ENCODE data around the gene SLC25A30. TPM values are rescaled to one million over a fixed set of nuclear protein-coding genes. Genes with fewer than 3 reads are reported as not detected.

The SLC25A30 gene, protein sequence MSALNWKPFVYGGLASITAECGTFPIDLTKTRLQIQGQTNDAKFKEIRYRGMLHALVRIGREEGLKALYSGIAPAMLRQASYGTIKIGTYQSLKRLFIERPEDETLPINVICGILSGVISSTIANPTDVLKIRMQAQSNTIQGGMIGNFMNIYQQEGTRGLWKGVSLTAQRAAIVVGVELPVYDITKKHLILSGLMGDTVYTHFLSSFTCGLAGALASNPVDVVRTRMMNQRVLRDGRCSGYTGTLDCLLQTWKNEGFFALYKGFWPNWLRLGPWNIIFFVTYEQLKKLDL
- total RNA-seq: 10 to 100 TPM; 12.6 to 14.2 TPM

DNA sequence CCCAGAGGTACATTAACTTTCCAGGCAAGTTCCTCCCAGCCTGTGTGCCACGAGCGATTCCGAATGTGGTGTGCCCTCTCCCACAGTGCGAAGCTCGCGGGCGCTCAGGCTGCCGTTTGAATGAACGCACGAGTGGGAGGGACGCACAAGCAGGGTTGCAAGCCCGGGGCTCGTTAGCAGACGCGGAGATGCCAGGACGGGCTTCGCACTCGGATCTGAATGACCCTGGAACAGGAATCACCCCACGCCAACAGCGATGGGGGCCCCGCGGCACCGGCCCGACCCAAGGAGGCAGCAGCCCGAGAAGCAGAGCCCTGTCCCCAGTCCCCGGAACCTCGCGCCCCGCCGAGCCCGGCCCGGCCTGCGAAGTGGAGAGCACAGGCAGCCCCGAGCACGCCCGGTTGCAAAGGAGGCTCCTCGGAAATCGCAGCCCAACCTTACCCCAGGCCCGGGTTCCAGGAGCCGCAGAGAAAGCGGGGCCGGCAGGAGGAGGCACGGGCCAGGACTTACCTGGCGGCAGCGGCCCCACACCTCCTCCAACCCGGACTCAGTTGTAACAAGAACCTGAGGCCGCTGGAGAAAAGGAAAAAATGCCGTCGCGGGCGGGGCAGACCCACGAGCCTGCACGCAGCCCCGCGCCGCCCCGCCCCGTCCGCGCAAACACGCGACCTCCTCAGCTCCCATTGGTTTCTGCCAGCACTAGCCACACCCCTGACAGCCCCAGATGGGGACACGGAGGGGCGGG lies at the start of gene SLC25A30:
Gene SLC25A30, minus strand, starts transcription at position 584 of the 745 bp plus-strand sequence. CDS start 6,948 bp downstream, outside the sequence.
- peak; percentile 97 for DNase-seq (ENCODE audit: low spot score)
- no peaks in the 10 kb centered on the region for H3K9me3 ChIP-seq
- intact Hi-C loops (cut with DNase I): loop anchor here (5.0 kb wide), 1 partner anchor 76 kb away; the partner anchor contains the start of gene TPT1
- WGBS: under 1% methylated on average over 59 of the region's 64 CpGs
- peak within 1 kb of the TSS; percentile 67 to 81 for H3K4me3 ChIP-seq
- H3K27ac ChIP-seq: peak within 1 kb of the TSS; percentile 89 to 90
- peak; percentile 80 for TF ChIP-seq POLR2A (IDR thresholded peaks at IDR 0.05)
- peak; percentile 84 for TF ChIP-seq POLR2AphosphoS5 (IDR thresholded peaks at IDR 0.05)
- TF ChIP-seq, protein P1, sequence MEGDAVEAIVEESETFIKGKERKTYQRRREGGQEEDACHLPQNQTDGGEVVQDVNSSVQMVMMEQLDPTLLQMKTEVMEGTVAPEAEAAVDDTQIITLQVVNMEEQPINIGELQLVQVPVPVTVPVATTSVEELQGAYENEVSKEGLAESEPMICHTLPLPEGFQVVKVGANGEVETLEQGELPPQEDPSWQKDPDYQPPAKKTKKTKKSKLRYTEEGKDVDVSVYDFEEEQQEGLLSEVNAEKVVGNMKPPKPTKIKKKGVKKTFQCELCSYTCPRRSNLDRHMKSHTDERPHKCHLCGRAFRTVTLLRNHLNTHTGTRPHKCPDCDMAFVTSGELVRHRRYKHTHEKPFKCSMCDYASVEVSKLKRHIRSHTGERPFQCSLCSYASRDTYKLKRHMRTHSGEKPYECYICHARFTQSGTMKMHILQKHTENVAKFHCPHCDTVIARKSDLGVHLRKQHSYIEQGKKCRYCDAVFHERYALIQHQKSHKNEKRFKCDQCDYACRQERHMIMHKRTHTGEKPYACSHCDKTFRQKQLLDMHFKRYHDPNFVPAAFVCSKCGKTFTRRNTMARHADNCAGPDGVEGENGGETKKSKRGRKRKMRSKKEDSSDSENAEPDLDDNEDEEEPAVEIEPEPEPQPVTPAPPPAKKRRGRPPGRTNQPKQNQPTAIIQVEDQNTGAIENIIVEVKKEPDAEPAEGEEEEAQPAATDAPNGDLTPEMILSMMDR (IDR thresholded peaks at IDR 0.05): no peak
- no peaks in the 10 kb centered on the region for H3K36me3 ChIP-seq
- no peaks in the 10 kb centered on the region for H3K27me3 ChIP-seq (replicated peaks; ENCODE audit: insufficient read depth)
- peaks cover 8% of the 10 kb centered on the region for H3K4me1 ChIP-seq (replicated peaks)

DNA sequence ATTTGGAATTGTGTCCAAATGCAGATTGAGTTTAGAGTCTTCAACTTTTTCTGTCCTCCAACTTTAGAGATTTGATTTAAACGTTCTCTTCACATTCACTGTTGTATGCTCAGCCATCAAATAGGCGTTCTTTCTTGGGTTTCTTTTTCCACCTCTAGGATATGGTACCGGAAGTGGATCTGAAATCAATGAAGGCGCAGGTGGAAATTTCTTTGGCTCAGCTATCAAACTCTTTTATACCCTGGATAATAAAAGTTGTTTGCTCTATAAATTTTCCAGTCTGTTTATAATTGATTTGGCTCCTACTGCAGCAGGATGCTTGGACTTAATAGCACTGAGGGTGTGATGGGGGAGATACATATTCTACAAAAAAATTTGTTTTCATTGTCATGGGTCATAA lies 48.2 kb upstream of the SLC25A30 start:
- Histone ChIP-seq H3K4me1 (replicated peaks) (peaks cover 13% of the 10 kb centered on the region), H3K9me3 (no peaks in the 10 kb centered on the region), H3K27me3 (replicated peaks; ENCODE audit: insufficient read depth) (no peaks in the 10 kb centered on the region), H3K4me3 (peak overlapping the region; percentile 81 to 95), H3K27ac (peak overlapping the region in 1 of 2 donors; percentile 83), H3K36me3 (no peaks in the 10 kb centered on the region)
- intact Hi-C loops (cut with DNase I): no loop called here
- TF ChIP-seq, protein P1 (IDR thresholded peaks at IDR 0.05): no peak
- TF ChIP-seq POLR2AphosphoS5 (IDR thresholded peaks at IDR 0.05): no peak
- no peak for TF ChIP-seq POLR2A (IDR thresholded peaks at IDR 0.05)
- WGBS: 37% methylated on average over 4 of the region's 4 CpGs
- DNase-seq (ENCODE audit: low spot score): no peak

DNA sequence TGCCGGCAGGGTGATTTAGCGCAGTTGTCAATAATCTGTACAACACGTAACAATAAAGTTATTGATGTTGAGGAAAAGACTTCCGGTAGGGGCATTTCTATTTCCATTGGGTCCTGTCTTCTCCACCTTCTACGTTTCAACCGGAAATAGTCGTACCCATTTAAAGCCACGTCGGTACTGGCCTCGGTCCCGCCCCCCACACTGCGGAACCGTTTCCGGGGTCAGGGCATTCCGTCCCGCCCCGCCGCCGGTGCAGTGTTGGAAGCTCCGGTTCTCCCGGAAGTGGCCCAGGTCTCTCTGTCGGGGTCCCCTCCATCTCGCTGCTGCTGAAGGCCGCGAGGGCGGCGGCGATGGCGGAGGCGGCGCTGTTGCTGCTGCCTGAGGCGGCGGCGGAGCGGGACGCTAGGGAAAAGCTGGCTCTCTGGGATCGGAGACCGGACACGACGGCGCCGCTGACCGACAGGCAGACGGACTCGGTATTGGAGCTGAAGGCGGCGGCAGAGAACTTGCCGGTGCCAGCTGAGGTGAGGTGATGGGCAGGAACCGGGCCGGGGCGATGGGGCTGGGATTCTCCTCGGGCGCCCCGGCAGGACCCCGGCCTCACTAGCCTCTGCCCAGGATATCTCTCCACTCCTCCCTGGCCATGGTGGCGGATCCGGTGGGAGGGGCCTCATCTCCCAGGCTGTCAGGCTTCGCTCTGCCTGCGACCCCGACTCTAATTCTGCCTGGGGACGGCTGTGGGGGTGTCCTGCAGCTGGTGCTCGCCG lies 46.7 kb upstream of the SLC25A30 start, which contains the start of gene COG3:
Gene COG3, plus strand, starts transcription at position 253 of the 767 bp plus-strand sequence. Its CDS starts 98 bp downstream, at position 351.
- Histone ChIP-seq H3K4me3 (peak within 1 kb of the TSS; percentile 81 to 95), H3K36me3 (no peaks in the 10 kb centered on the region), H3K27ac (peak within 1 kb of the TSS; percentile 83 to 86), H3K9me3 (no peaks in the 10 kb centered on the region), H3K27me3 (replicated peaks; ENCODE audit: insufficient read depth) (no peaks in the 10 kb centered on the region), H3K4me1 (replicated peaks) (peaks cover 13% of the 10 kb centered on the region)
- TF ChIP-seq POLR2AphosphoS5 (IDR thresholded peaks at IDR 0.05) (peak; percentile 95), POLR2A (IDR thresholded peaks at IDR 0.05) (peak; percentile 75)
- TF ChIP-seq, protein P1 (IDR thresholded peaks at IDR 0.05): peak in 2 of 4 experiments; percentile 14 to 65
- intact Hi-C loops (cut with DNase I): no loop called here
- under 1% methylated on average over 59 of the region's 63 CpGs for WGBS
- DNase-seq (ENCODE audit: low spot score): peak; percentile 95

DNA sequence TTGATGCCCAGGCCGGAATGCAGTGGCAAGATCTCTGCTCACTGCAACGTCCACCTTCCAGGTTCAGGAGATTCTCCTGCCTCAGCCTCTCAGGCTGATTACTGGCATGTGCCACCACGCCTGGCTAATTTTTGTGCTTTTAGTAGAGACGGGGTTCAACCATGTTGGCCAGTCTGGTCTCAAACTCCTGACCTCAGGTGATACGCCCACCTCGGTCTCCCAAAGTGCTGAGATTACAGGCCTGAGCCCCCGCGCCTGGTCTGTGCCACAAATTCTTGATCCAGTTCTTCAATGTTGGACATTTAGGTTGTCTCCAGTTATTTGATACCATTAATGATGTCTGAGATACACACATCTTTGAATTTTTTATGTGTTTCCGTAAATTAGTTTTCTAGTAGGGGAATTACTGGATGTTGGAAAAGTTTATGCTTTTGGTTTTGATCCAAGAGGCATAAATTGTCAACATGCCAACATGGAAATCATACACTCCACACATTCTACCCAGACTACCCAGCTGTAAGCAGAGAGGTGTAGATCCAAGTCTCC lies 46.0 kb upstream of the SLC25A30 start:
- H3K36me3 ChIP-seq: no peaks in the 10 kb centered on the region
- H3K27ac ChIP-seq: peak overlapping the region; percentile 83 to 86
- no peaks in the 10 kb centered on the region for H3K9me3 ChIP-seq
- peaks cover 13% of the 10 kb centered on the region for H3K4me1 ChIP-seq (replicated peaks)
- WGBS: 78% methylated on average over 9 of the region's 9 CpGs
- no peaks in the 10 kb centered on the region for H3K27me3 ChIP-seq (replicated peaks; ENCODE audit: insufficient read depth)
- intact Hi-C loops (cut with DNase I): no loop called here
- peak overlapping the region; percentile 81 to 95 for H3K4me3 ChIP-seq
- no peak for TF ChIP-seq POLR2AphosphoS5 (IDR thresholded peaks at IDR 0.05)
- TF ChIP-seq, protein P1 (IDR thresholded peaks at IDR 0.05): peak in 1 of 4 experiments; percentile 47
- DNase-seq (ENCODE audit: low spot score): no peak

All from prostate gland (tissue), 2 donors.